GM12801 (cell line): Measurements from ENCODE around the gene ARAP2.

ENCODE experiments used
- CTCF ChIP-seq: IDR thresholded peaks from one replicate; pipeline ENCODE4 v1.5.1; 2011; ENCODE audit warnings: control low read depth; ENCODE audit not compliant: insufficient read length; ENCODE audit errors: extremely low read depth

Gene ARAP2

GRCh38 chr4:36168127-36168878 lies 76.0 kb downstream of the ARAP2 start:
- TF ChIP-seq CTCF: no peak

- no peak for TF ChIP-seq CTCF
Measured at GRCh38 chr4:36165631-36166005, 78.7 kb downstream of the ARAP2 start.

GRCh38 chr4:36164900-36165630 lies 79.2 kb downstream of the ARAP2 start:
- no peak for TF ChIP-seq CTCF

GRCh38 chr4:36163198-36163597 lies 81.1 kb downstream of the ARAP2 start:
- TF ChIP-seq CTCF: no peak

GRCh38 chr4:36159208-36159607 lies 85.1 kb downstream of the ARAP2 start:
- no peak for TF ChIP-seq CTCF

- TF ChIP-seq CTCF: no peak
Measured at GRCh38 chr4:36152735-36153134, 91.6 kb downstream of the ARAP2 start.

- no peak for TF ChIP-seq CTCF
Measured at GRCh38 chr4:36142504-36142903, 101.8 kb downstream of the ARAP2 start.
